Measurements from ENCODE around the gene SYT1.

SYT1 gene

GRCh38 chr12:78863482-78864402, 832 bp upstream of the SYT1 start (continued):
- no peak for TF ChIP-seq PPARA (CRISPR knock-in tag; IDR thresholded peaks at IDR 0.05; ENCODE audit: borderline replicate concordance)
- no peak for TF ChIP-seq CSRNP3 (CRISPR knock-in tag; IDR thresholded peaks at IDR 0.05)

GRCh38 chr12:78864870-78865463, 393 bp downstream of the SYT1 start:
- no peak for TF ChIP-seq RARB (CRISPR knock-in tag; IDR thresholded peaks at IDR 0.05)
- TF ChIP-seq SNAI2 (CRISPR knock-in tag; IDR thresholded peaks at IDR 0.05): no peak
- TF ChIP-seq CSDC2 (CRISPR knock-in tag; IDR thresholded peaks at IDR 0.05): peak; percentile 18; the same call in 1 of the 2 replicates
- TF ChIP-seq PPARA (CRISPR knock-in tag; IDR thresholded peaks at IDR 0.05; ENCODE audit: borderline replicate concordance): no peak
- 0 out of 2 replicates have a peak, but pooled peaks have one; percentile 23 for TF ChIP-seq TSHZ2 (CRISPR knock-in tag; IDR thresholded peaks at IDR 0.05)
- no peak for TF ChIP-seq OSR1 (CRISPR knock-in tag; IDR thresholded peaks at IDR 0.05)

GRCh38 chr12:78865516-78865915, 942 bp downstream of the SYT1 start:
- TF ChIP-seq TCF4 (CRISPR knock-in tag; IDR thresholded peaks at IDR 0.05; ENCODE audit: borderline replicate concordance): no peak
- no peak for TF ChIP-seq ZFP30 (CRISPR knock-in tag; IDR thresholded peaks at IDR 0.05)
- TF ChIP-seq TOX (CRISPR knock-in tag; IDR thresholded peaks at IDR 0.05; ENCODE audit: borderline replicate concordance): no peak
- TF ChIP-seq GLIS3 (CRISPR knock-in tag; IDR thresholded peaks at IDR 0.05): no peak
- TF ChIP-seq OSR1 (CRISPR knock-in tag; IDR thresholded peaks at IDR 0.05): no peak
- TF ChIP-seq SNAI2 (CRISPR knock-in tag; IDR thresholded peaks at IDR 0.05): no peak
- no peak for TF ChIP-seq ZNF8 (CRISPR knock-in tag; IDR thresholded peaks at IDR 0.05)
- TF ChIP-seq RARB (CRISPR knock-in tag; IDR thresholded peaks at IDR 0.05): no peak
- TF ChIP-seq ZNF565 (CRISPR knock-in tag; conservative IDR thresholded peaks at IDR 0.05; ENCODE audit: low read depth): no peak
- TF ChIP-seq TSHZ2 (CRISPR knock-in tag; IDR thresholded peaks at IDR 0.05): no peak
- no peak for TF ChIP-seq PPARA (CRISPR knock-in tag; IDR thresholded peaks at IDR 0.05; ENCODE audit: borderline replicate concordance)
- no peak for TF ChIP-seq ARNTL (CRISPR knock-in tag; IDR thresholded peaks at IDR 0.05; ENCODE audit: borderline replicate concordance, low read depth)
- TF ChIP-seq POU6F1 (CRISPR knock-in tag; IDR thresholded peaks at IDR 0.05; ENCODE audit: borderline replicate concordance, low read depth): no peak
- TF ChIP-seq ZFP3 (CRISPR knock-in tag; IDR thresholded peaks at IDR 0.05): no peak
- ATAC-seq: no peak

More at GRCh38 chr12:78864870-78865463, 393 bp downstream of the SYT1 start:
- ATAC-seq: peak; percentile 19

- TF ChIP-seq ISL1 (CRISPR knock-in tag; IDR thresholded peaks at IDR 0.05) (no peak), PATZ1 (CRISPR knock-in tag; IDR thresholded peaks at IDR 0.05; ENCODE audit: borderline replicate concordance) (no peak), CSDC2 (CRISPR knock-in tag; IDR thresholded peaks at IDR 0.05) (no peak), ESRRG (CRISPR knock-in tag; IDR thresholded peaks at IDR 0.05) (no peak), CSRNP3 (CRISPR knock-in tag; IDR thresholded peaks at IDR 0.05) (no peak)
- ATAC-seq: no peak
Measured at GRCh38 chr12:78866518-78866917, 1.9 kb downstream of the SYT1 start.

All from SK-N-SH treated with all-trans-retinoic acid at 6 μM for 48 hours (cell line).